Neural crest cell (in vitro differentiated cells): ENCODE data around the gene EGFLAM. TPM values are rescaled to one million over a fixed set of nuclear protein-coding genes. Genes with fewer than 3 reads are reported as not detected.

Experiments
- DNase-seq: peaks from one replicate; pipeline ENCODE4 v3.0.0; 2021; ENCODE audit warnings: low read depth, mixed read lengths, low spot score
- H3K27ac Mint-ChIP-seq: one replicate; pipeline ENCODE4 v1.8.0; 2021; ENCODE audit warnings: mild to moderate bottlenecking, mixed read lengths; ENCODE audit not compliant: unreplicated experiment
- H3K27me3 Mint-ChIP-seq: 2 replicates; pipeline ENCODE4 v1.8.0; 2021; ENCODE audit warnings: low read depth, mild to moderate bottlenecking, mixed read lengths
- H3K36me3 Mint-ChIP-seq: 2 replicates; pipeline ENCODE4 v1.8.0; 2021; ENCODE audit warnings: low read depth, mild to moderate bottlenecking, mixed read lengths
- H3K4me1 Mint-ChIP-seq: 2 replicates; pipeline ENCODE4 v1.8.0; 2021; ENCODE audit warnings: mixed read lengths
- H3K4me3 Mint-ChIP-seq: one replicate; pipeline ENCODE4 v1.8.0; 2021; ENCODE audit warnings: mild to moderate bottlenecking, mixed read lengths
- H3K9me3 Mint-ChIP-seq: 2 replicates; pipeline ENCODE4 v1.8.0; 2021; ENCODE audit warnings: mixed read lengths
- total RNA-seq: library from RNA; stranded (reverse); gene quantifications from 2 replicates; pipeline ENCODE4 v1.2.1, GENCODE V29; 2021
- TF ChIP-seq, protein P1 (sequence below): fragments of 200-600 bp; sonication (generic); conservative IDR thresholded peaks from 2 replicates; pipeline ENCODE4 v1.5.0; 2021; ENCODE audit warnings: antibody characterized with exemption, mild to moderate bottlenecking

EGFLAM gene
- total RNA-seq, 1 donor from 2014 or later, result 9.1 TPM

DNA sequence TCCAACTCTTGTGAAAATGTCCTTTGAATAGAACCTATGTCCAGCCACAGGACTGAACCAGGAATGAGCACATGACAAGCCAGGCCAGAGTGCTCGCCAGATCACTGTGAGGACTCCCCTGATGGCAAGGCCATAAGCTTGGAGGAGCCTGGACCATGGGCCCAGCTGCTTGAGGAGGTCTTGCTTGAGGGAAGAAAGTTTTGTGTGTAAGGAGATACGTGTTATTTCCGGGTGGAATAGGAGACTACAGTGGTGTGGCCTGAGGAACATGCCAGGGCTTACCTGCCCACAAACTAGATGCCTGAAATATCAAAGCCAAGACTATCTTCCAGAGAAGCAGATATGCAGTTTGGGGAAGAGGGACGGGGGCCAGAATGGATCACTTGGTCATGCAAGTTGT lies 213.3 kb downstream of the EGFLAM start:
- H3K27ac Mint-ChIP-seq, result no peak overlapping the region
- no peak for DNase-seq
- no peaks in the 10 kb centered on the region for H3K9me3 Mint-ChIP-seq
- no peaks in the 10 kb centered on the region for H3K27me3 Mint-ChIP-seq
- TF ChIP-seq, protein P1, sequence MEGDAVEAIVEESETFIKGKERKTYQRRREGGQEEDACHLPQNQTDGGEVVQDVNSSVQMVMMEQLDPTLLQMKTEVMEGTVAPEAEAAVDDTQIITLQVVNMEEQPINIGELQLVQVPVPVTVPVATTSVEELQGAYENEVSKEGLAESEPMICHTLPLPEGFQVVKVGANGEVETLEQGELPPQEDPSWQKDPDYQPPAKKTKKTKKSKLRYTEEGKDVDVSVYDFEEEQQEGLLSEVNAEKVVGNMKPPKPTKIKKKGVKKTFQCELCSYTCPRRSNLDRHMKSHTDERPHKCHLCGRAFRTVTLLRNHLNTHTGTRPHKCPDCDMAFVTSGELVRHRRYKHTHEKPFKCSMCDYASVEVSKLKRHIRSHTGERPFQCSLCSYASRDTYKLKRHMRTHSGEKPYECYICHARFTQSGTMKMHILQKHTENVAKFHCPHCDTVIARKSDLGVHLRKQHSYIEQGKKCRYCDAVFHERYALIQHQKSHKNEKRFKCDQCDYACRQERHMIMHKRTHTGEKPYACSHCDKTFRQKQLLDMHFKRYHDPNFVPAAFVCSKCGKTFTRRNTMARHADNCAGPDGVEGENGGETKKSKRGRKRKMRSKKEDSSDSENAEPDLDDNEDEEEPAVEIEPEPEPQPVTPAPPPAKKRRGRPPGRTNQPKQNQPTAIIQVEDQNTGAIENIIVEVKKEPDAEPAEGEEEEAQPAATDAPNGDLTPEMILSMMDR, result no peak
- no peak overlapping the region for H3K4me3 Mint-ChIP-seq
- H3K4me1 Mint-ChIP-seq, result peaks cover 25% of the 10 kb centered on the region
- no peaks in the 10 kb centered on the region for H3K36me3 Mint-ChIP-seq

DNA sequence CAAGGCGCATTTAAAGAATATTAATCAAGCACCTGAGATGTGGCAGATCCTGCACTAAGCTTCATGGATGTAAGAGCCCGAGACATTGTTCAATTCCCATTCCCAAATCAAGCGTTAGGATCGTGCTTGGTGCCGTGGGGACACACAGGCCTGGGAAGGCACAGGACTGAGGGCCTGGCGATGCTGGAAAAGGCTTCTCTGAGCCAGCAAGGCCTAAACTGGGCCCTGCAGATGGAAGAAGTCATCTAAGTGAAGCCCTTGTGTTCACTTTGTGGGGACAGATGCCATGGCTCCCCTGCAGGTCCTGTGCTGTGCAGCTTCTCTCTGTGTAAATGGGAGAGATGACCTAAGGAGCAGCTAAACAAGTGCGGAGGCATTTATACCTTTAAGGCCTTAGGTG lies 214.2 kb downstream of the EGFLAM start:
- peaks cover 23% of the 10 kb centered on the region for H3K4me1 Mint-ChIP-seq
- no peak overlapping the region for H3K4me3 Mint-ChIP-seq
- no peak overlapping the region for H3K27ac Mint-ChIP-seq
- TF ChIP-seq, protein P1, result no peak
- H3K9me3 Mint-ChIP-seq, result no peaks in the 10 kb centered on the region
- no peaks in the 10 kb centered on the region for H3K36me3 Mint-ChIP-seq
- no peak for DNase-seq
- H3K27me3 Mint-ChIP-seq, result no peaks in the 10 kb centered on the region

DNA sequence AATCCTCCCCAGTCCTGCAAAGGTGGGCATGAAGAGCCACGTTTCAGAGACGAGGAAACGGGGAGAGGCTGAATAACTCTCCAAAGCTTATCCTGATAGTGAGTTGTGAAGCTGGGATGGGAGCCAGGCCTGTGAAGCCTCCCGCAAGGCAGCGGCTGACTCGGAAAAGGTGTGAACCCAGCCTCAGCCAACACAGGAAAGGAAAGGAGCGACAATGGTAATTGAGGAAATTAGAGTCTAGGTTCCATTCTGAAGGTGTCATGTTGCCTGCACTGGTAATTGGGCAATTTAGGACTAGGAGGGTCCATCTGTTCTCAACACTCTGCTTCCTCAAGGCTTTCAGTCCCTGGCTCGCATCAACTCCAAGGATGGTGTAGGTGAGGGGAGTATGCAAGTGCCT lies 214.6 kb downstream of the EGFLAM start:
- Mint-ChIP-seq H3K9me3 (no peaks in the 10 kb centered on the region), H3K36me3 (no peaks in the 10 kb centered on the region), H3K27ac (no peak overlapping the region), H3K4me1 (peaks cover 20% of the 10 kb centered on the region), H3K27me3 (no peaks in the 10 kb centered on the region), H3K4me3 (no peak overlapping the region)
- TF ChIP-seq, protein P1, result no peak
- DNase-seq, result no peak

DNA sequence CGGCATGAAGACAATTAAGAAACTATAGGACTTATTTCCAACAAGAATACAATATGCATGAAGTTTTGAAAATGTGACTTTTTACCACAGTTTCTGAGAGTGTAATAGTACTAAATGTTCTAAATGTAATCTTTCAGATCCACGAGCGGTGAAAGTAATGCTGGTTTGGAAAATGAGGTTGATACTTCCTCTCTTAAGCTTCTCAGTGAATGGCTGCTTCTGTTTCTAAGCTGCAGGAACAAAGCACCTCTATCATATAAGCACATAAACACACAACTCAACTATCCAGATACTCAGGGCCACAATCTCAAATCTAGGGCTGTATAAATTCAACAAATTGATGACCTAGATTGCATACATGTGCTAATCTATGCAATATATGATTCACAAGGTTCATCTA lies 219.8 kb downstream of the EGFLAM start:
- Mint-ChIP-seq H3K9me3 (no peaks in the 10 kb centered on the region), H3K4me3 (peak overlapping the region; percentile 1), H3K36me3 (no peaks in the 10 kb centered on the region), H3K27ac (no peak overlapping the region), H3K27me3 (no peaks in the 10 kb centered on the region), H3K4me1 (peaks cover 16% of the 10 kb centered on the region)
- no peak for DNase-seq
- TF ChIP-seq, protein P1, result no peak

DNA sequence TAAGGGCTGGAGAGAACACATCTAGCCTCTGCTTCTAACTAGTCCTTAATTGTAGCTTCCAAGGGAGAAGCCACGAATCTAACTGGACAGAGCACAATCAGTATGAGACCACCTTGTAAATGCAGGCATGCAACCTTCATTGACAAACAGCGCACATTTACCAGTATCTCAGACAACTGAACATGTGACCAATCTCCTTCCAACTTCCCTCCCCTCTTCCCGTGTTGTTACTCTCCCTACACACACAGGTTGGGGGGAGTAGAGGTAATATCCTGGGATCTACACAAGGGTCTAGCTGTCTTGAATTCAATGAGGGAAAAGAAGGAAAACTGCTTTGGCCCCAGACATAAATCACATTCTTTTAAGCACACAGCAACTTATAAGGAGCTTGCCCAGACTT lies 220.5 kb downstream of the EGFLAM start:
- Mint-ChIP-seq H3K36me3 (no peaks in the 10 kb centered on the region), H3K4me1 (peaks cover 16% of the 10 kb centered on the region), H3K27me3 (no peaks in the 10 kb centered on the region), H3K4me3 (no peak overlapping the region), H3K9me3 (no peaks in the 10 kb centered on the region), H3K27ac (peak overlapping the region; percentile 8)
- no peak for DNase-seq
- TF ChIP-seq, protein P1, result no peak
